Body of pancreas (tissue), 4 donors: ENCODE results near the gene HMGB1. TPM values are rescaled to one million over a fixed set of nuclear protein-coding genes. Genes with fewer than 3 reads are reported as not detected.
"Not testable (repeated sequence)": the region's sequence is repeated elsewhere in the genome, so short reads cannot be mapped to it uniquely, and the experiment has no call there.

Source experiments
- ATAC-seq: fragments of 150-250 bp; one replicate; pipeline ENCODE4 v1.9.1; 2016
- DNase-seq, 4 donors: peaks; one replicate each; pipeline ENCODE4 v3.0.0-alpha.2; 2019
- H3K27ac ChIP-seq, 4 donors: fragments of 200-600 bp; sonication (generic); 1 replicate in 3 of 4; 2 replicates in 1 of 4; pipeline versions ENCODE4 v1.5.1 to v1.6.1; 2016 to 2019; ENCODE audit warnings: mild to moderate bottlenecking in 1 of 4, mixed read lengths in 1 of 4, moderate library complexity in 1 of 4
- H3K27me3 ChIP-seq, 2 donors: fragments of 200-600 bp; sonication (generic); one replicate each; pipeline ENCODE4 v1.6.0; 2016; ENCODE audit warnings: mild to moderate bottlenecking in 1 of 2
- H3K36me3 ChIP-seq, 2 donors: fragments of 200-600 bp; sonication (generic); replicated peaks in 1 of 2; 2 replicates each; pipeline ENCODE4 v1.5.1; 2016; ENCODE audit warnings: low read depth in 2 of 2; ENCODE audit not compliant: insufficient read depth in 1 of 2
- H3K4me1 ChIP-seq: fragments of 200-600 bp; sonication (generic); one replicate; pipeline ENCODE4 v1.6.0; 2016
- H3K4me3 ChIP-seq, 2 donors: fragments of 200-600 bp; sonication (generic); 1 replicate in 1 of 2; 2 replicates in 1 of 2; pipeline ENCODE4 v1.5.1; 2016 to 2019
- H3K9me3 ChIP-seq, 3 donors: fragments of 200-600 bp; sonication (generic); 1 replicate in 2 of 3; 2 replicates in 1 of 3; pipeline ENCODE4 v1.5.1; 2016
- POLR2A ChIP-seq, 3 donors: fragments of 450-650 bp; IDR thresholded peaks; one replicate each; pipeline ENCODE4 v1.6.1; 2016; ENCODE audit warnings: antibody characterized with exemption in 3 of 3, mild to moderate bottlenecking in 2 of 3
- WGBS, 2 donors: methylation state at CpG; one replicate each; pipeline ENCODE4 v1.1.5; 2017; 5-methylcytosine and 5-hydroxymethylcytosine counted together
- intact Hi-C: fragments of 100-400 bp; cut with DNase I; formaldehyde crosslinking; loops from one replicate; pipeline ENCODE4 v1.15.1; 2023
- total RNA-seq, 2 donors: library from RNA; depleted of rRNA; stranded (reverse); fragments of >200 nt; gene quantifications; one replicate each; pipeline ENCODE4 v1.1.0, GENCODE V29; 2016
- TF ChIP-seq, protein P1 (sequence below), 7 experiments: fragments of 450-650 bp in 4 of 7; fragments of 200-600 bp in 3 of 7; sonication (generic) in 3 of 7; IDR thresholded peaks; one replicate each; pipeline ENCODE4 v1.5.1; 2016 to 2019; ENCODE audit warnings: antibody characterized with exemption in 7 of 7

Gene HMGB1
- total RNA-seq, 2 donors from 2014 or later, result 54.4 to 97.3 TPM

DNA sequence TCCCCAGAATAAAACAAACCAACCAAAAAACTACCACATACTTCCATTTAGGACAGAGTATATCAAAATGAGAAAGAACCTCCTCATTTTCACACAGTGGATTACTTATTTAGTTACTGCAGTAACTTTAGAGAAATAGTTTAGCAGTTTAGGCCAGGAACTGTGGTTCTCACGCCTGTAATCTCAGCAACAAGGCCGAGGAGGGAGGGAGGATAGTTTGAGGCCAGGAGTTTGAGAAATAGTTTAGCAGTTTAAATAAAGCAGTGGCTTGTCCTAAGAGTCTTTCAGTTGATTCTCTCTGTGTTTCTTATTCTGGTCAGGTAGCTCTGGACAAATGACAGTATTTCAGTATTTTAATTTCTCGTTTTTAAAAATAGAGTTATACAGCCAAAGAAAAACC is 9.4 kb downstream of the HMGB1 start:
- DNase-seq, result no peak

GRCh38 chr13:30454991-30455390 is 10.7 kb downstream of the HMGB1 start:
- no peak for ATAC-seq
- no peak for TF ChIP-seq POLR2A (IDR thresholded peaks at IDR 0.05)
- TF ChIP-seq, protein P1, sequence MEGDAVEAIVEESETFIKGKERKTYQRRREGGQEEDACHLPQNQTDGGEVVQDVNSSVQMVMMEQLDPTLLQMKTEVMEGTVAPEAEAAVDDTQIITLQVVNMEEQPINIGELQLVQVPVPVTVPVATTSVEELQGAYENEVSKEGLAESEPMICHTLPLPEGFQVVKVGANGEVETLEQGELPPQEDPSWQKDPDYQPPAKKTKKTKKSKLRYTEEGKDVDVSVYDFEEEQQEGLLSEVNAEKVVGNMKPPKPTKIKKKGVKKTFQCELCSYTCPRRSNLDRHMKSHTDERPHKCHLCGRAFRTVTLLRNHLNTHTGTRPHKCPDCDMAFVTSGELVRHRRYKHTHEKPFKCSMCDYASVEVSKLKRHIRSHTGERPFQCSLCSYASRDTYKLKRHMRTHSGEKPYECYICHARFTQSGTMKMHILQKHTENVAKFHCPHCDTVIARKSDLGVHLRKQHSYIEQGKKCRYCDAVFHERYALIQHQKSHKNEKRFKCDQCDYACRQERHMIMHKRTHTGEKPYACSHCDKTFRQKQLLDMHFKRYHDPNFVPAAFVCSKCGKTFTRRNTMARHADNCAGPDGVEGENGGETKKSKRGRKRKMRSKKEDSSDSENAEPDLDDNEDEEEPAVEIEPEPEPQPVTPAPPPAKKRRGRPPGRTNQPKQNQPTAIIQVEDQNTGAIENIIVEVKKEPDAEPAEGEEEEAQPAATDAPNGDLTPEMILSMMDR (IDR thresholded peaks at IDR 0.05), result no peak
- H3K27me3 ChIP-seq, result no peaks in the 10 kb centered on the region
- intact Hi-C loops, result no loop called here
- no peak overlapping the region for H3K4me3 ChIP-seq
- no peak overlapping the region for H3K27ac ChIP-seq
- no peaks in the 10 kb centered on the region for H3K36me3 ChIP-seq
- no peak for DNase-seq
- 87 to 89% methylated on average over 2 of the region's 2 CpGs for WGBS, 2 donors
- no peaks in the 10 kb centered on the region for H3K4me1 ChIP-seq
- H3K9me3 ChIP-seq, result no peaks in the 10 kb centered on the region

More for the DNA sequence above, 9.4 kb downstream of the HMGB1 start:
- Histone ChIP-seq H3K4me3 (no peak overlapping the region), H3K27ac (no peak overlapping the region), H3K27me3 (no peaks in the 10 kb centered on the region), H3K9me3 (no peaks in the 10 kb centered on the region), H3K4me1 (no peaks in the 10 kb centered on the region), H3K36me3 (no peaks in the 10 kb centered on the region)
- 22 to 25% methylated on average over 3 of the region's 3 CpGs for WGBS, 2 donors
- ATAC-seq, result no peak
- intact Hi-C loops, result no loop called here
- no peak for TF ChIP-seq POLR2A (IDR thresholded peaks at IDR 0.05)
- TF ChIP-seq, protein P1 (IDR thresholded peaks at IDR 0.05), result no peak

GRCh38 chr13:30453727-30454126 is 12.0 kb downstream of the HMGB1 start:
- Histone ChIP-seq H3K27me3 (no peaks in the 10 kb centered on the region), H3K9me3 (no peaks in the 10 kb centered on the region), H3K36me3 (no peaks in the 10 kb centered on the region), H3K27ac (no peak overlapping the region), H3K4me1 (no peaks in the 10 kb centered on the region), H3K4me3 (no peak overlapping the region)
- 85 to 89% methylated on average over 4 of the region's 4 CpGs for WGBS, 2 donors
- no peak for ATAC-seq
- no peak for DNase-seq
- intact Hi-C loops, result no loop called here
- no peak for TF ChIP-seq POLR2A (IDR thresholded peaks at IDR 0.05)
- TF ChIP-seq, protein P1 (IDR thresholded peaks at IDR 0.05), result peak in 2 of 7 experiments; percentile 12

- ATAC-seq, H3K27ac ChIP-seq, H3K27me3 ChIP-seq, DNase-seq, H3K9me3 ChIP-seq, H3K4me1 ChIP-seq, H3K36me3 ChIP-seq, H3K4me3 ChIP-seq, intact Hi-C loops: not testable (repeated sequence)
- 89 to 92% methylated on average over 12 of the region's 12 CpGs for WGBS, 2 donors
Measured at GRCh38 chr13:30451476-30451875, 14.3 kb downstream of the HMGB1 start.

DNA sequence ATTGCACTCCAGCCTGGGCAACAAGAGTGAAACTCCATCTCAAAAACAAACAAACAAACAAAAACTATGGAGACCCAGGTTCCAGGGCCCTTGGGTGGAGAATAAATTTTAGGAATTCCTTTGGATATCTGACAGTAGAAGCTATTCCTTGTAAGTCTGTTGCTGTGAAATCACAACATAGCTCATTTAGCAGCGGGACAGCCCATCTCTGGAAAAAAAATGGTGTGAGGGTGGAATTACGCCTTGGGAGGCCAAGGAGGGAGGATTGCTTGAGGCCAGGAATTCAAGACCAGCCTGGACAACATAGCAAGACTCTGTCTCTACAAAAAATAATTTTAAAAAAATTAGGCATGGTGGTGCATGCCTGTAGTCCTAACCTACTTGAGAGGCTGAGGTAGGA is 15.7 kb downstream of the HMGB1 start:
- intact Hi-C loops, result no loop called here
- Histone ChIP-seq H3K4me3 (no peak overlapping the region), H3K9me3 (no peaks in the 10 kb centered on the region), H3K4me1 (peaks cover 16% of the 10 kb centered on the region), H3K27ac (no peak overlapping the region), H3K36me3 (no peaks in the 10 kb centered on the region), H3K27me3 (no peaks in the 10 kb centered on the region)
- no peak for DNase-seq
- no peak for ATAC-seq
- TF ChIP-seq, protein P1 (IDR thresholded peaks at IDR 0.05), result no peak
- WGBS, 2 donors, result 90 to 98% methylated on average over 2 of the region's 2 CpGs
